Measurements from ENCODE around the gene AIG1.

GRCh38 chr6:143052282-143052681, 8.4 kb upstream of the AIG1 start:
- TF ChIP-seq CTCF (conservative IDR thresholded peaks at IDR 0.05; ENCODE audit: low read length) = no peak
- no peak for TF ChIP-seq EZH2phosphoT487 (IDR thresholded peaks at IDR 0.05; ENCODE audit: borderline replicate concordance, low read depth, low read length)
